Esophagus squamous epithelium (tissue), 4 donors: Measurements from ENCODE around the gene KAT2B.

Source experiments
- CTCF ChIP-seq, 6 experiments: fragments of 450-650 bp in 4 of 6; fragments of 200-600 bp in 2 of 6; sonication (generic) in 2 of 6; IDR thresholded peaks; one replicate each; pipeline ENCODE4 v1.5.1; 2016 to 2019; ENCODE audit warnings: antibody characterized with exemption in 6 of 6, mild to moderate bottlenecking in 4 of 6, moderate library complexity in 4 of 6
- POLR2A ChIP-seq, 4 donors: fragments of 450-650 bp; IDR thresholded peaks; one replicate each; pipeline ENCODE4 v1.6.1; 2017; ENCODE audit warnings: antibody characterized with exemption in 4 of 4, mild to moderate bottlenecking in 4 of 4, moderate library complexity in 3 of 4

- no peak for TF ChIP-seq CTCF (IDR thresholded peaks at IDR 0.05)
- TF ChIP-seq POLR2A (IDR thresholded peaks at IDR 0.05) = no peak
These were observed 24.7 kb downstream of the KAT2B start for GRCh38 chr3:20064796-20065564.
